UCSD-AML1 (cell line): ENCODE measurements around the gene MKX.

Source experiments
- DNase-seq: peaks from one replicate; lab custom pipeline; 2025; ENCODE audit not compliant: unreplicated experiment; lab: John Stamatoyannopoulos, UW

MKX gene

GRCh38 chr10:27745732-27746396 is at the start of gene MKX:
Gene MKX, minus strand, starts transcription at chr10:27745819. Its CDS starts 2,404 bp downstream, at chr10:27743415.
- no peak for DNase-seq

GRCh38 chr10:27794157-27794556 is 48.5 kb upstream of the MKX start:
- no peak for DNase-seq

- DNase-seq = no peak
Observed at GRCh38 chr10:27792216-27792615, 46.6 kb upstream of the MKX start.

GRCh38 chr10:27784272-27784671 is 38.7 kb upstream of the MKX start:
- no peak for DNase-seq

GRCh38 chr10:27783660-27784059 is 38.0 kb upstream of the MKX start:
- DNase-seq = no peak

GRCh38 chr10:27779462-27780015 is 33.9 kb upstream of the MKX start:
- DNase-seq = no peak

- no peak for DNase-seq
Observed at GRCh38 chr10:27774831-27775230, 29.2 kb upstream of the MKX start.

- DNase-seq = no peak
Observed at GRCh38 chr10:27771231-27771630, 25.6 kb upstream of the MKX start.

- no peak for DNase-seq
Observed at GRCh38 chr10:27770181-27770580, 24.6 kb upstream of the MKX start.

- DNase-seq = no peak
Observed at GRCh38 chr10:27760867-27761266, 15.2 kb upstream of the MKX start.

- DNase-seq = no peak
Observed at GRCh38 chr10:27759483-27760272, 14.1 kb upstream of the MKX start.

GRCh38 chr10:27752673-27753237 is 7.1 kb upstream of the MKX start:
- no peak for DNase-seq

GRCh38 chr10:27748601-27749000 is 3.0 kb upstream of the MKX start:
- no peak for DNase-seq

GRCh38 chr10:27747096-27747451 is 1.5 kb upstream of the MKX start:
- DNase-seq = no peak

- DNase-seq = no peak
Observed at GRCh38 chr10:27746397-27747095, 927 bp upstream of the MKX start.

GRCh38 chr10:27744802-27745731 is 552 bp downstream of the MKX start:
- DNase-seq = no peak

GRCh38 chr10:27743877-27744801 is 1.5 kb downstream of the MKX start:
- no peak for DNase-seq

GRCh38 chr10:27743012-27743876 is 2.4 kb downstream of the MKX start:
- DNase-seq = no peak
